Measurements from ENCODE around the gene MFN1.
A peak's percentile ranks its signal among the peaks of the same experiment; 100 is the strongest.
"Not testable (repeated sequence)": the region's sequence is repeated elsewhere in the genome, so short reads cannot be mapped to it uniquely, and the experiment has no call there.

Gene MFN1

DNA sequence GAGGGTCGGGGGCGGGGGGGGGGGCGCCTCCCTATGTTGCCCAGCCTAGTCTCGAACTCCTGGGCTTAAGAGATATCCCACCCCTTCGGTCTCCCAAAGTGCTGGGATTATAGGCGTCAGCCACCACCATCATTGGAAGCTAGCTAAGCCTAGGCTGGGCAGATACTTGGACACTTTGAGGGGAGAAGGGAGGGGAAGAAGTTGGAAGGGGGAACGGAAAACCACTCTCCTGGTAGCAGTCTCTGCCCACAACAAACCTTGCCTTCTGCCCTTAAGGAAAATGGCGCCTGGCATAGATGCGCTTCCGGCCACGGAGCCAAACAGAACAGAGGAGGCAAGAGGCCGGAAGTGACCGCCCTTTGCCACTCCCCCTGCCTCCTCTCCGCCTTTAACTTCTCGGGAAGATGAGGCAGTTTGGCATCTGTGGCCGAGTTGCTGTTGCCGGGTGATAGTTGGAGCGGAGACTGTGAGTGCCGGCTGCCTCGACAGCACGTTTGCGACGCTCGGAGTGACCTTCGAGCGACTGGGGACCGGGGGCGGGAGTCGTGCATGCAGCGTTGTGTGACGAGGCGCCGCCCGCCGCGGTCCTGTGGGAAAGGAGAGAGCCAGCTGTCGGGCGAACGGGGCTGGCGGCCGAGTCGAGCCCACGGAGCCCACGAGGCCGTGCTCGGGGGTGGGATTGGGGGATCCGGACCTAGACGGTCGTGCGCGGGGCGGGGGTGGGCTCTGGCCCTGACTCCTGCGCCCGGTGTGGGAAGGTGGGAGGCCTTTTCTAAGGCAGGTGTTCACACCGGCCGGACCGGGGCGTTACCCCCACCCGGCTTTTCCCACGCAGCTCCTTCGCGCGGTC is at the start of gene MFN1:
MFN1 (plus strand) TSS at position 365 of the 850 bp plus-strand sequence. CDS start 1,143 bp downstream, outside the sequence.
- peak; percentile 75 to 76 for DNase-seq (ENCODE audit: low read depth in 2 of 2)

DNA sequence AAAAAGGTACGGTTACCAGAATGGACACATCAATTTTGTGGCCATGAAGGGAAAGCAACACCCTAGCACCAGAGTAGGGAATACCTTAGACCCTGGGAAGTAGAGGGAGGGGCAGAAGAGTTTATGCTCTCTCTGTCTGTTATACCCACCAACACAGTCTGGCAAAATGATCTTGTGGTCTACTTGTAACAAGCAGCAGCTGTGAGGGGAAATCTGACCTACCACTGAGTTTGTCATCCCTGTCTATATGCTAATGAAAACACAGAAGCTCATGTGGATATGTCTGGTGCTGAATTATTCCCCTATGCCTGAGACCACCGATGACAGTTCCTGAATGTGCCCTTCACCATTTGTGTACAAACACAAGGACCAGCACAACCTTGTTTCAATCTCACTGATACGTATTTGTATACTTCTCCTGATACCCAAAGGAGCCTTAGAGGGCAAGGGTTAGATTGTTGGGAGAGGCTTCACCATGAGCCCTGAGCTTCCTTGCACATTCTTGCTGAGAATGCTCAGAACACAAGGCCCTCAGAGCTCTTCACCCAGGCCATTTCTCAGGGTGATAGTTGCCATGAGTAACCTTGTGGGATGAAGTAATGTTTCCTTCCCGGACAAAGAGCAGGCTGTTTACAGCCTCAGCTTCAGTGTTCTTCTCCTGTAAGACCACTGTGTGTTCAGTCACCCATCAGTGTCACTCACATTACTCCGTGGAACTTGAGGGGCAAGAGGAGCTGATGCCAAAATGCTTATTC is 49.4 kb upstream of the MFN1 start:
- DNase-seq (ENCODE audit: low read depth in 2 of 2), result no peak

- DNase-seq (ENCODE audit: low read depth in 2 of 2), result no peak
Measured at GRCh38 chr3:179299316-179299715, 48.2 kb upstream of the MFN1 start.

DNA sequence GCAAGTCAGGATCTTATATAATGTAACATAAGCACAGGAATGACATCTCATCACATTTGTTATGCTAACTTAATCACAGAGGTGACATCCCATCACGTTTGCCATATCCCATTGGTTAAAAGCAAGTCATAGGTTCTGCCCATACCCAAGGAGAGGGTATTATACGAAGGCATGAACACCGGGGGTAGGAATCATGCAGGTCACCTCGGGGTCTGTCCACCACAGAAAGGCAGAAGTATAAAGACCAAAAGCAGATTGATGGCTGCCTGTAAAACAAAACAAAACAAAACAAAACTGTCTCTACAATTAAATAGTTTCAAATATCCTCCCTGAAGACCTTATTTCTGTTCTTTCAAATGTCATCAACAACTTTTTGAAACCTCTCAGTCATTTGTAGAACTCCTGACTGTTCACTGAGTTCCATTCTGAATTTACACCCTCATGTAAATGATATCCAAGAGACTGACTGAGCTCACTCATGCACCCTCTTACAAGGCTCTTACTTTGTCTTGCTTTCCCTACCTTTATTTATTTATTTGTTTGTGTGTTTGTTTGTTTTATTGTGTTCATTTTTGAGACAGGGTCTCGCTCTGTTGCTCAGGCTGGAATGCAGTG is 47.4 kb upstream of the MFN1 start:
- DNase-seq (ENCODE audit: low read depth in 2 of 2), result no peak

GRCh38 chr3:179301645-179302044 is 45.9 kb upstream of the MFN1 start:
- DNase-seq (ENCODE audit: low read depth in 2 of 2), result no peak

DNA sequence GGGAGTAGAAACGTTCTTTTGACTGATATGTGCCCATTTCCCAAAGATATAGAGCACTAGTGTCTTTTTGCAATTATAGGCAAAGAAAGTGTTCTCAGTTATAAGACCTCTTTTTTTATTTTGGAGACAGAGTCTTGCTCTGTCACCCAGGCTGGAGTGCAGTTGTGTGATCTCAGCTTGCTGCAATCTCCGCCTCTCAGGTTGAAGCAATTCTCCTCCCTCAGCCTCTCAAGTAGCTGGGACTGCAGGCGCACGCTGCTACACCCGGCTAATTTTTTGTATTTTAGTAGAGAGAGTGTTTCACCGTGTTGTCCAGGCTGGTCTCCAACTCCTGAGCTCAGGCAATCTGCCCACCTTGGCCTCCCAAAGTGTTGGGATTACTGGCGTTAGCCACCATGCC is 45.4 kb upstream of the MFN1 start:
- no peak for DNase-seq (ENCODE audit: low read depth in 2 of 2)

DNA sequence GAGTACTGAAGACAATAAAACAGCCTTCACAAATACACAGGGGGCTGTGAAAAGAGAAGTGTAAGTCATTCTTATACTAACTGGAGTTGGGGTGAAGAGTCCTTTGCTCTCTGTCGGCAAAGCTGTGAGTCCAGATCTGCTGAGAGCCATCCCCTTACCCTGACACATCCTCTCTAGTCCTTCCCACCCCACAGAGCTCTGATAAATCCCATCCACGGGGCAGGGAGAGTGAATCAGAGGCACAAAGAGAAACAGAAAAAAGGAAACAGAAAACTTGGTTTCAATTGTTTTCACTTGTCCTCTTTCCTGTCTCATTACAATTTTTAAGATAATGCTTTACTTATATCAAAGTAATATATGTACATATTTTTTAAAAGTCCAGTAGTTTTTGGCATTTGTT is 42.9 kb upstream of the MFN1 start:
- DNase-seq (ENCODE audit: low read depth in 2 of 2), result no peak

GRCh38 chr3:179307362-179307761 is 40.1 kb upstream of the MFN1 start:
- not testable (repeated sequence) for DNase-seq (ENCODE audit: low read depth in 2 of 2)

DNA sequence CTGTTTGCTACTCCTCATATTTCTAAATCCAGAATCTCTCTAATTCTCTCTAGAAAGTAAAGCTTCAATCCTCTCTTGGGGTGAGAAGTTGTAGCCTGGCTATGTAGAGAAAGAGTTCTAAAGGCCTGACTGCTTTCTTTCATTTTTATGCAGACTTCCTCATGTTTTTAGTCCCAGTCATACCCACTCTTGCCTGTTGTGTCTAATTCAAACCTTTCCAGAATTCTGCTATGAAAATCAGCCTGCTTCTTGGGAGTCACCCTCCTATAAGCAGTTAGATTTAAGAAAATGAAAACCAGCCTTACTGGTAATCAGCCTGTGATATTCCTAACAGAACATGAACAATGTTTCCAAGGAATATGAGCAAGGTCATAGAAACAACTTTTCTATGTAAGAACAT is 39.5 kb upstream of the MFN1 start:
- no peak for DNase-seq (ENCODE audit: low read depth in 2 of 2)

GRCh38 chr3:179309225-179310078 is 38.1 kb upstream of the MFN1 start:
- no peak for DNase-seq (ENCODE audit: low read depth in 2 of 2)

- DNase-seq (ENCODE audit: low read depth in 2 of 2), result no peak
Measured at GRCh38 chr3:179318876-179319275, 28.6 kb upstream of the MFN1 start.

GRCh38 chr3:179321668-179322285 is 25.7 kb upstream of the MFN1 start:
- no peak for DNase-seq (ENCODE audit: low read depth in 2 of 2)

GRCh38 chr3:179322286-179323196 is 25.0 kb upstream of the MFN1 start, which contains the start of gene ZNF639:
TSS of gene ZNF639 (plus strand) at chr3:179323031. CDS start at chr3:179328294, 5,263 bp downstream.
- peak; percentile 69 to 71 for DNase-seq (ENCODE audit: low read depth in 2 of 2)

- peak; percentile 33 to 37 for DNase-seq (ENCODE audit: low read depth in 2 of 2)
Measured at GRCh38 chr3:179323197-179324110, 24.1 kb upstream of the MFN1 start.

DNA sequence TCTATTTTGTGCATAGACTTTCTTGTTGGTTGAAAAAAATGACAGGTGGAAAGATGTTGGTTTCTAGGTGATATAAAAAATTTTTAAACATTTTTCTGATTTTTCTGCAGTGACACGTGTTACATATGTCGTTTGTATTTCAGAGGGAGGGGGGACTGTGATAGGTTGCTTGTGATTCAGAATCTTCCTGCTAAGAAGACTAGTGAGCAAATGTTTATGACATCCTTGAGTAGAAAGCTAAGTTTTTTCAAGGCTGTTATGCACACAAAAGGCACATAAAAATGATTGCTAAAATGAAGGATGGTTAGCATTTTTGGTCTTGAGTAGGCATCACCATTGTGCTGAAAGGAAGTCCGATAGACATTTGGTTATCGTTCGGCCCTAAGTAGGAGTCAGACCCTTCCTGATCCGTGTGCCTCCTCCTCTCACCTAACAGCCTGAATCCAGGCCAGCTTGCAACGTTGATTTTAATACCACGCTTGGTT is 23.2 kb upstream of the MFN1 start:
- no peak for DNase-seq (ENCODE audit: low read depth in 2 of 2)

- no peak for DNase-seq (ENCODE audit: low read depth in 2 of 2)
Measured at GRCh38 chr3:179330438-179330837, 17.1 kb upstream of the MFN1 start.

DNA sequence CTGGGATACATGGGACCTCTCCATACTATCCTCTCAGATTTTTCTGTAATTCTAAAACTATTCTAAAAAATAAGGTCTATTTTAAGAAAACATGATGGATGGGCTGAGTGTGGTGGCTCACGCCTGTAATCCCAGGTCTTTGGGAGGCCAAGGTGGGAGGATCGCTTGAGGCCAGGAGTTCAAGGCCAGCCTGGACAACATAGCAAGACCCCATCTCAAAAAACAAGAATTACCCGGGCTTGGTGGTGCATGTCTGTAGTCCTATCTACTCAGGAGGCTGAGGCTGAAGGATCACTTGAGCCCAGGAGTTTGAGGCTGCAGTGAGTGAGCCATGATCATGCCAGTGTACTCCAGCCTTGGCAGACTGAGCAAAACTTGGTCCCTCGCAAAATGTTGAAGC is 15.3 kb upstream of the MFN1 start:
- DNase-seq (ENCODE audit: low read depth in 2 of 2), result no peak

DNA sequence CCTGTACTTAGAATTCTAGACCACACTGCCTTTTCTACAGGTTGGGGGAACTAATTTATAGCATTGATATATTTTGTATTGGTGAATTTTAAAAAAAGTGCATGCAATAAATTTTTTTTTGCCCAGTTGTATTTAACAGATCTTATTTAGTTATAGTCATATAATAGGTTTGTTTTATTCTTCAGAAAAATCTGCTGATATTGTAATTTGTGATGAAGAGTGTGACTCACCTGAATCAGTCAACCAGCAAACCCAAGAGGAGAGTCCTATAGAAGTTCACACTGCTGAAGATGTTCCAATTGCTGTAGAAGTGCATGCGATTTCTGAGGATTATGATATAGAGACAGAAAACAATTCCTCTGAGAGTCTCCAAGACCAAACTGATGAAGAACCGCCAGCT is 14.4 kb upstream of the MFN1 start:
- no peak for DNase-seq (ENCODE audit: low read depth in 2 of 2)
